Hepatocyte (in vitro differentiated cells): ENCODE measurements around the gene C12orf75.

Experiments used
- CTCF ChIP-seq: fragments of 200-600 bp; sonication (generic); IDR thresholded peaks from 2 replicates; pipeline ENCODE4 v1.5.1; 2016; ENCODE audit warnings: antibody characterized with exemption, mild to moderate bottlenecking; ENCODE audit not compliant: poor library complexity
- EZH2 ChIP-seq: fragments of 200-600 bp; sonication (generic); IDR thresholded peaks from 2 replicates; pipeline ENCODE4 v1.6.1; 2016; ENCODE audit warnings: antibody characterized with exemption, mild to moderate bottlenecking, borderline replicate concordance
- EZH2phosphoT487 ChIP-seq: fragments of 200-600 bp; sonication (generic); IDR thresholded peaks from one replicate; pipeline ENCODE4 v1.6.1; 2018; ENCODE audit warnings: antibody characterized with exemption, mild to moderate bottlenecking, low read depth, moderate library complexity; ENCODE audit not compliant: unreplicated experiment, severe bottlenecking

- TF ChIP-seq CTCF (no peak), EZH2 (no peak), EZH2phosphoT487 (no peak)
These were observed 6.9 kb downstream of the C12orf75 start for GRCh38 chr12:105337391-105337790.
